Measurements from ENCODE around the gene SDF4.
"Not testable (repeated sequence)": the region's sequence is repeated elsewhere in the genome, so short reads cannot be mapped to it uniquely, and the experiment has no call there.

SDF4 gene

DNA sequence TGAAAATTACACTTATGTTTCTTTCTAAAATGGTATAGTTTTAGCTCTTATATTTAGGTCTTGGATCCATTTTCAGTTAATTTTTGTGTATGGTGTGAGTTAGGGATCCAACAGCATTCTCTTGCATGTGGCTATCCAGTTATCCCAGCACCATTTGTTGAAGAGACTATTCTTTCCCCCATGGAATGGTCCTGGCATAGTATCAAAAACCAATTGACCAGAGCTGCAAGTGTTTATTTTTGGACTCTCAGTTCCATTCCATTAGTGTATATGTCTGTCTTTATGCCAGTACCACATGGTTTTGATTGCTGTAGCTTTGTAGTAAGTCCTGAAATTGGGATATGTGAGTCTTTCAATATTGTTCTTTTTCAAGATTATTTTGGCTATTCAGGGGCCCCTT is 43.9 kb downstream of the SDF4 start:
- in situ Hi-C loops (cut with MboI; ENCODE audit: low pct_unique_long_range_greater_than_20kb, low sequenced_read_pairs): no loop called here
- DNase-seq: no peak

DNA sequence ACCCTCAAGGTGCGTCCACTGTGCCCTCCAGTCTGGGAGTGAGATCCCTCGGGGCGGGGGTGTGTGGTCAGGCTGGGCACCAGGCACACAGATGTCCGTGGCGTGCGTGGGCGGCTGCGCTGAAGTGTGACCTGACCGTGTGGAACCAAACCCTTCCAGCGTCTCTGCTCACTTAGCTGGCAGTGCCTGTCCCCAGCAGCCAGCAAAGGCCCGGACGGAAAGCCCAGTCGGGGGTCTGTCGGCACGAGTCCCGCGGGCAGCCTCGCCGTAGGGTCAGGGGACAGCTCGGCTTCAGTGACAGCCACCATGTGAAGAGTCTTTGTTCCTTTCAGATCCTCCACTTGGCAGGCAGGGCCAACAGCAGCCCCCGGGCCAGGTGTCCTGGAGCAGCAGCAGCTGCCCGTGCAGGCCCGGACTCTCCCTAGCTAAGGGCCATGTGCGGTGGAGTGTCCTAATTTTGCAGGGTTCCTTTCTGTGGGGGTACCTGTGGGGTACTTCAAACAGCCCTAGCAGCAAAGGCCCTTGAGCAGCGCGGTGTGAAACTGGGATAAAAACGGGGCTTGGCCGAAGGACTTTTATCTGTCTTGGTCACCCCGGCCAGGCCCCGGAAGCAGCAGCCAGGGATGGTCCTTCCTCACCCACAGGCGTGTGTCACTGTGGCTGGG is 46.6 kb downstream of the SDF4 start:
- in situ Hi-C loops (cut with MboI; ENCODE audit: low pct_unique_long_range_greater_than_20kb, low sequenced_read_pairs): no loop called here
- no peak for DNase-seq

DNA sequence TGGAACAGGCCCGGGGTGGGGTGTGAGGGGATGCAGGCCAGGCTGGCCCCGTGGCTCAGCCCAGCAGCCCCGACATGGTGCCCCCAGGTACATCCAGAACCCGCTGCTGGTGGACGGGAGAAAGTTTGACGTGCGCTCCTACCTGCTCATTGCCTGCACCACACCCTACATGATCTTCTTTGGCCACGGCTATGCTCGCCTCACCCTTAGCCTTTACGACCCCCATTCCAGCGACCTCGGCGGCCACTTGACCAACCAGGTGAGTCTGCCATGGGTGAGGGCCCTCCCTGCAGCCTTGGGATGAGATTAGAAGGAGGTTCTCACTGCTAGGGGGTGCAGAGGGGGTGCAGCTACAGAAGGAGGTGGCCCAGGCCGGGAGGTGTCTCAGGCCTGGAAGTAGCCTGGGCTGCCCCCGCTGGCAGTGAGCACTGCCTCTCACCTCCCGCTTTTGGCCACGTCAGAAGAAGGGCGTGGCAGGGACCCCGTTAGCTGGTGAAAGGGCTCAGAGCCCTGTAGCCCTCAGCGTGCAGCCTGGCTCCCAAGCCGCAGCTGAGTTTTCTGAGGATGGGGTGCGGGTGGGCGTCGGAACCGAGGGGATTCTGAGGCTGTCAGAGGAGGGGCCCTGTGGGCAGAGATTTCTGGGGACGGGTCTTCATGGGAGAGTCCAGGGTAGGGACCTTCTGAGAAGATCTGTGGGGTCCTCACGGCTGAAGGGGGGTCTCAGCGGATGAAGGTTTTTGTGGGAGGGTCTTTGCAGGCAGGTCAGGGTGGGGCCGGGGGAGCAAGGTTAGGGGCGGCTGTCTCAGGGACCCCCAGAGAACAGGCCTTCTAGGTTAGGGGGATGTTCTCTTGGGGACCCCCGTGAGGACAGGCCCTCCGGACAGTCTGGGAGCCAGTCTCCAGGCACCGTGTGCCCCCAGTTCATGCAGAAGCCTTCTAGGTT is 47.7 kb downstream of the SDF4 start:
- in situ Hi-C loops (cut with MboI; ENCODE audit: low pct_unique_long_range_greater_than_20kb, low sequenced_read_pairs): no loop called here
- DNase-seq: no peak

DNA sequence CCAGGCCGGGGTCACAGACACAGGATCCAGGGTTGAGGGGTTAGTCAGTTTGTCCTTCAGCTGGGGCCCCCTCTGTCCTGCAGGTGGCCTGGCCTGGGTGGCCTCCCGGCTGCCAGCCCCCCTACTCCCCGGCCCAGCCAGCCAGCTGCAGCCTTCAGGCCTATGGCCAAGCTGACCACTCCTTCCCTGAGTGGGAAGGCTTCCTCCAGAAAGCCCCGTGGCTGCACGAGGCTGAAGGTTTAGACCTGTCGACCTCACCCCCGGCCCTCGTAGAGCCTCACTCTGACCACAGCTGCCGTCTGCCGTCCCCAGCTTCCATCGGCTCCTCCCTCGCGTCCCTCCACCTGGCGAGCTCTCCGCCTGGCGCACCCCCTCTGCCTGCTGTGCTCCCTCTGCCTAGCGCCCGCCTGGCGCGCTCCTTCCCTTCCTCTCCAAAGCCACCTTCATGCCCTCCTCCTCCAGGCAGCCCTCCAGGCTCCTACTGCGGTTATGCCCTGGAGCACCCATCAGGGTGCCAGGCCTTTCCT is 48.5 kb downstream of the SDF4 start:
- DNase-seq: no peak
- in situ Hi-C loops (cut with MboI; ENCODE audit: low pct_unique_long_range_greater_than_20kb, low sequenced_read_pairs): no loop called here

DNA sequence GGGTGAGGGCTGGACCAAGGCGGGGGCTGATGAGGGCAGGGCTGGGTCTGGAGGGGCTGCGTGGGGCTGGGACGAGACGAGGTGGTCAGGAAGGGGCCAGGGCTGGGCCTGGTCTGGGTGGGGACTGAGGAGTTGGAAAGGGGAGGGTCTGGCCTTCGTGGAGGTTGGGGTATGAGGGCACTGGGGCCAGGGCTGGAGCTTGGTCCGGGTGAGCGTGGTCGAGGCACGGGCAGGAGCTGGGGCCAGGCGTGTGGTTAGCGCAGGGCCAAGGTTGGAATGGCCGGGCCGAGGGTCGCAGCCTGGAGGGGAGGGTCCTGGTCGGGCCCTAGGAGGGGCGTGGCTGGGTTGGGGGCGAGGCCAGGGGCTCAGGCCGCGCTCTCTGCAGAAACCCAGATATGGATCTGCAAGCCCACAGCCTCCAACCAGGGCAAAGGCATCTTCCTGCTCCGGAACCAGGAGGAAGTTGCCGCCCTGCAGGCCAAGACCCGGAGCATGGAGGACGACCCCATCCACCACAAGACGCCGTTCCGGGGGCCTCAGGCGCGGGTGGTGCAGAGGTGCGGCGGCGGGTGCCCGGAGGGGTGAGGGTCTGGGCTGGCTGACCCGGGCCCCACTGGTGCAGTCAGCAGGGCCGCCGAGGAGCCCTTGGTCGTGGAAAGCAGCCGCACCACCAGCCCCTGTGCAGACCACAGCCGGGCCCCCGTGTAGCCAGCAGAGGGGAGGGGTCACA is 49.1 kb downstream of the SDF4 start:
- no peak for DNase-seq
- in situ Hi-C loops (cut with MboI; ENCODE audit: low pct_unique_long_range_greater_than_20kb, low sequenced_read_pairs): no loop called here

DNA sequence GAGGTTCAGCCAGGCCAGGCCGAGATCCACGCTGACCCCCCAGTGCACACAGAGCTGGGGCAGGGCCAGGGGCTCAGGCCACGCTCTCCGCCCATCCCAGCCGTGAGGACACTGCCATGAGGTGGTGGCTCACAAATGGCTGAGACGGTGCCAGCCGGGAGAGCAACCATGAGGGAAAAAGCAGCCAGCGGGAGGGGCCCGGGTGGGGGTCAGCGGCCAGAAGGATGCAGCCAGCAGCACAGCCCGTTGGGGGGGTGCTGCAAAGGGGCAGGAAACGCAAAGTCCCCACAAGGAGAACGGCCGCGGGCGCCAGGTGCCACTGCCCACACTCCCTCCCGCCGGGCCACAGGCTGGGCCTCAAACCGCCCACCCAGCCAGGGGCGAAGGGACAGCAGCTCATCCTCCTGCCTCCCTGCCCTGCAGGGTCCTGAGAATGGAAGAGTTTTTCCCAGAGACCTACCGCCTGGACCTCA is 49.8 kb downstream of the SDF4 start:
- DNase-seq: no peak
- in situ Hi-C loops (cut with MboI; ENCODE audit: low pct_unique_long_range_greater_than_20kb, low sequenced_read_pairs): no loop called here

DNA sequence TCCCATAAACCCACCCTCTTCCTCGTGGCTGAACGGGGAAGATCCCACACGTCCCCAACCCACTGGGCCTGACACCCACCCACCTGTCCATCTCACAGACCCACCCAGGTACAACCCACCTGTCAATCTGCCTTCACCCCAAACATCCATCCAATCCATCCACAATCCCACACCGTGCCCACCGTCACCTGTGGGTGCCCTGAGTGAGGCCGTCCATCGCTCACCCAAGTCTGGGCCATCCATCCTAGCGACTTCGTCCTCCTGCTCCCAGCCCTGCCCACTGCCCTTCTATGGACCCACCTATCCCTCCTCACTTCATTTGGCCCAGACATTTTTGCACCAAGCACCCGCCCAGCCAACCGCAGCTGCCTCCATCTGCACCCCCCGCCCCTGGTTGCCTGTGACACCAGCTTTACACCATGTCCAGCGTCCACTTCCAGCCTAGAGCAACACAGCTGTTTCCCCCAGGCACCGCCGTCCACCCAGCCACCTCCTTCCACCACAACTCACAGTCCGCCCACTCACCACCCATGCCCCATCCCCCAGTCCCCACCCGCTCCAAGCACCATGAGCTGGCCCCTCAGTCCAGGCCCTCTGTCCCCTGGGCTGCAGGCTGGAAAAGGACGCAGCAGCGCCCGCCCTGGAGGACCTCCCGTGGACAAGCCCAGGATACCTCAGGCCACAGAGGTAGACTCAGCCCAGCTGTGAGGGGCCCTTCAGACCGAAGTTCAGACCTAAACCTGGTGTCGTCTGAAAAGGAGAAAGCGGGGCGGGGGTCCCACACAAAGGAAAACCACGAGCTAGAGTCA is 50.5 kb downstream of the SDF4 start:
- no peak for DNase-seq
- in situ Hi-C loops (cut with MboI; ENCODE audit: low pct_unique_long_range_greater_than_20kb, low sequenced_read_pairs): no loop called here

DNA sequence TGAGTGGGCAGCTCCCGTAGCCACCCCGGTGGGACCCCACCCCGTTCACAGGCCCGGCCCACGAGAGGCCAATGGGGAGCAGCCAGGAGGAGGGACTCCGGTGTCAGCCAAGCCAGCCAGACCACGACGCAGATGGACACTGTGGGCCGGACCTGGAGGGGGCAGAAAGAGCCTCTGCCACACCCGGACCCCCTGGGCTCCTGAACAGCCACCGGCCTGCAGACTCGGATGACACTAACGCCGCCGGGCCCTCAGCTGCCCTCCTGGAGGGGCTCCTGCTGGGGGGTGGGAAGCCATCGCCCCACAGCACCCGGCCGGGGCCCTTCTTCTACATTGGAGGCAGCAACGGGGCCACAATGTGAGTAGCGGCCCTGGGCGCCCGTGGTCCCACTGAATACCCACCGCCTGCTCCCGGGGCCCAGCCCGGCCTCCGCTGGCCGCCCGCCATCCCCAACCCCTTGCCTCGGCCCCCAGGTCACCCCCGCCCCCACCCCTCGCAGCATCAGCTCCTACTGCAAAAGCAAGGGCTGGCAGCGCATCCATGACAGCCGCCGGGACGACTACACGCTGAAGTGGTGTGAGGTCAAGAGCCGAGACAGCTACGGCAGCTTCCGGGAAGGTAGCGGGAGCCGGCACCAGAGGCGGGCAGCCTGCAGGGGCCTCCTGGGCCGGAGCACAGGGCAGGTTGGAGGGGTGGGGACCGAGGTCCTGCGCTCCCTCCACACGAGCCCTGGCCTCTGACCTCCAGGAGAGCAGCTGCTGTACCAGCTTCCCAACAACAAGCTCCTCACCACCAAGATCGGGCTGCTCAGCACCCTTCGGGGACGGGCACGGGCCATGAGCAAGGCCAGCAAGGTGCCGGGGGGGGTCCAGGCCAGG is 51.6 kb downstream of the SDF4 start:
- in situ Hi-C loops (cut with MboI; ENCODE audit: low pct_unique_long_range_greater_than_20kb, low sequenced_read_pairs): no loop called here
- DNase-seq: no peak

DNA sequence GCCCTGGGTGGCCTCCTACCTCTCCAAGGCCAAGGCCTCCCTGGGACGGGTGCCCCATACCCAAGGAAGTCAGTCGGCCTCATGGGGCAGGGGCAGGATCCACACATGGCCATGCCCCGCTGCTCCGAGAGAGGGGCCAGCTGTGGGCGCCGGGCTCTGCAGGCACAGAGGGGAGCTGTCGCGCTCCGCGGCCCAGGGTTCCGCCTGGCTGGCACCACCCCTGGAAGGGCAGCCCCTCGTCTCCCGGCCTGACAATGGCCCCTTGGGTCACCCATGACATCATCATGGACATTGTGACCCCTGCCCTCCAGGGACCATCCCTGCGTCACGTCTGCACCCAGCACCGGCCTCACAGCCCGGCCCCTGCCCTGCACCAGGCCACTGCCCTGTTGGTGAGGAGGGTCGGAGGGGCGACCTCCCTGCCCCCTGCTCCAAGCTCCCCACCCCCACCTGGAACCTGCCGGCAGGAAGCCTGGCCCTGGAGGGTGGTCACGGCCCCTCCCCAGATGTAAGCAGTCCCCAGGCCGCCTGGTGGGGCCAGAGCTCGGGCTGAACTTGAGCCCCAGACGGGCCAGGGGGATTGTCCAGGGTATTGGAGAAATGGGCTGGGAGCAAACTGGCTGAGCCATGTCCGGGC is 52.3 kb downstream of the SDF4 start:
- in situ Hi-C loops (cut with MboI; ENCODE audit: low pct_unique_long_range_greater_than_20kb, low sequenced_read_pairs): no loop called here
- no peak for DNase-seq

DNA sequence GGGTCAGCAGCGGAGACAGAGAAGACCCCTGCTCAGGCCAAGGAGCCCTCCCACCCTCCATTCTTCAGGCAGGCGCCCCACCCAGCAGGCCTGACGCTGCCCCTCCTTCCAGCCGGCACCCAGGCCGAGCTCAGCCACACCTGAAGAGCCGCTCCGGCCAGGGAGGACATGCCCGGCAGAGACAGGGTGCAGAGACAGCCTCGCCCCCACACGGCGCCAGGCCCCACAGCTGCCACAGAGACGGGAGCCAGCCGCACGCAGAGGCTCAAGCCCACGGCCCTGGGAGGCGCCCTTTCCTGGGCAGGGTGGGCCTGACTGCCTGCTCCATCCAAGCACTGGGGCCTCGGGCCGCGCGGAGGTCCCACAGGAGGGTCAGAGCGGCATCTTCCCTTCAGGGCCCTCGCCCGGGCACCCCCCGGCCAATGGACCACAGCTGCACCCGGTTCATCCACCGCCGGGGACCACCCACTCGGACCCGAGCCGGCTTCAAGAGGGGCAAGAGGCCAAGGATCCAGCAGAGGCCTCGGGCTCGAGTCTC is 52.9 kb downstream of the SDF4 start:
- in situ Hi-C loops (cut with MboI; ENCODE audit: low pct_unique_long_range_greater_than_20kb, low sequenced_read_pairs): no loop called here

DNA sequence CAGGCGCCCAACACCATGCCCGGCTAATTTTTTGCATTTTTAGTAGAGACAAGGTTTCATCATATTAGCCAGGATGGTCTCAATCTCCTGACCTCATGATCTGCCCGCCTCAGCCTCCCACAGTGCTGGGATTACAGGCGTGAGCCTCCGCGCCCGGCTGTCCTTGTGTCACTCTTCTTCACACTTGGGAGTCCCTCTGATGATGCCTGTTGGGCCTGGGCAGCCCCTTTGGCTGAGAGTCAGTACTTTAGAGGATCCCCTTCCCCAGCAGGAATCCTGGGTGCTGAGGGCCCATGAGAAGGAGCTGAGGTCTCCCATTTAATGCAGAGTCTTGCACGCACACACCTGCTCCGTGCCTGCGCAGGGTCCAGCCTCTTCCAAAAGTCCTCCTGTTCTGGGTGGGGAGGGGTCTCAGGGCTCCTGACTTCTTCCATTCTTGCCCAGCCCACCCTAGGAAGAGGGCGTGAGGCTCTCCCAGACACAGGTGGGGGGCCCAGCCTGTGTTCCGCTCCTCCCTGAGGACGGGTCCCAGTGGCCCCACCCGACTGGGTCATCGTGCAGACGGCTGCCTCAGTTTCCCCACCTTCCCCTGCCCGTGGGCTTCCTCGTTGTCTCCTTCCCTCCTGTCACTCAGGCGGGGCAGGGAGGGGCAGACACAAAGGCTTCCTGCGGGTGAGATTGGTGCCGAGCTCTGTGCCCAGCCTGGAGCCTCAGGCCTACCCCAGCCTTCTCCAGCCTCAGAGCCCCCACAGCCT is 54.2 kb downstream of the SDF4 start:
- in situ Hi-C loops (cut with MboI; ENCODE audit: low pct_unique_long_range_greater_than_20kb, low sequenced_read_pairs): no loop called here
- no peak for DNase-seq

More for the DNA sequence above, 52.9 kb downstream of the SDF4 start:
- no peak for DNase-seq

DNA sequence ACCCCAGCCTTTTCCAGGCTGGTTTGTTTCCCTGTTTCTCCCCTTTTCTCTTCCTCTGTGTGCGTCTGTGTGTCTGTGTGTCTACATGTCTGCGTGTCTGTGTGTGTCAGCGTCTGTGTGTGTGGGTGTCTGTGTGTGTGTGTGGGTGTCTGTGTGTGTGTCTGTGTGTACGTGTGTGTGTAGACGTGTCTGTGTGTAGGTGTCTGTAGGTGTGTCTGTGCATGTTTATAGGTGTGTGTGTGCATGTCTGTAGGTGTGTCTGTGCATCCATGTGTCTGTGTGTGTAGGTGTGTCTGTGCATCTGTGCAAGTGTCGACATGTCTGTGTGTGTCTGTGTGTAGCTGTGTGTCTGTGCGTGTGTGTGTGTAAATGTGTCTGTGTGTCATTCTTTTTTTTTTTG is 54.9 kb downstream of the SDF4 start:
- no peak for DNase-seq
- in situ Hi-C loops (cut with MboI; ENCODE audit: low pct_unique_long_range_greater_than_20kb, low sequenced_read_pairs): no loop called here

DNA sequence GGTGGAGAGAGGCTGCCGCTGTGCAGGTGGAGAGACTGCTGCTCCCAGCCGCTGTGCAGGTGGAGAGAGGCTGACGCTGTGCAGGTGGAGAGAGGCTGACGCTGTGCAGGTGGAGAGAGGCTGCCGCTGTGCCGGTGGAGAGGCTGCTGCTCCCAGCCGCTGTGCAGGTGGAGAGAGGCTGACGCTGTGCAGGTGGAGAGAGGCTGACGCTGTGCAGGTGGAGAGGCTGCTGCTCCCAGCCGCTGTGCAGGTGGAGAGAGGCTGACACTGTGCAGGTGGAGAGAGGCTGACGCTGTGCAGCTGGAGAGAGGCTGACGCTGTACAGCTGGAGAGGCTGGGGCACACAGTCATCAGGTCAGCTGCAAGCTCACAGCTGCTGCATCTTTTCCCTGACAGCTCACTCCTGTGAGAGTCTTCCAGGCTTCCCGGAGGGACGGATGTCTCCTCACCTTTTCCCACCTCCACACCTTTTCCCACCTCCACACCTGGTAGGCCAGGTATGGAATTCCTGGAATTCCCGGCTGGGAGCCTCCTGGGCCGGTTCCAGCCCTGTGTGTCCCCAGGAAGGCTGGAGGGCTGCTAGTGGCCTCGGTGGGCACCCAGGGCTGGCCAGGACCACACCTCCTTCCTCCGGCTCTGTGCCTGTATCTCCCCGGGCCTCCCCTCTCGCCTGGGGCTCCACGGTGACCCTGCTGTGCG is 55.6 kb downstream of the SDF4 start:
- in situ Hi-C loops (cut with MboI; ENCODE audit: low pct_unique_long_range_greater_than_20kb, low sequenced_read_pairs); DNase-seq: not testable (repeated sequence)

DNA sequence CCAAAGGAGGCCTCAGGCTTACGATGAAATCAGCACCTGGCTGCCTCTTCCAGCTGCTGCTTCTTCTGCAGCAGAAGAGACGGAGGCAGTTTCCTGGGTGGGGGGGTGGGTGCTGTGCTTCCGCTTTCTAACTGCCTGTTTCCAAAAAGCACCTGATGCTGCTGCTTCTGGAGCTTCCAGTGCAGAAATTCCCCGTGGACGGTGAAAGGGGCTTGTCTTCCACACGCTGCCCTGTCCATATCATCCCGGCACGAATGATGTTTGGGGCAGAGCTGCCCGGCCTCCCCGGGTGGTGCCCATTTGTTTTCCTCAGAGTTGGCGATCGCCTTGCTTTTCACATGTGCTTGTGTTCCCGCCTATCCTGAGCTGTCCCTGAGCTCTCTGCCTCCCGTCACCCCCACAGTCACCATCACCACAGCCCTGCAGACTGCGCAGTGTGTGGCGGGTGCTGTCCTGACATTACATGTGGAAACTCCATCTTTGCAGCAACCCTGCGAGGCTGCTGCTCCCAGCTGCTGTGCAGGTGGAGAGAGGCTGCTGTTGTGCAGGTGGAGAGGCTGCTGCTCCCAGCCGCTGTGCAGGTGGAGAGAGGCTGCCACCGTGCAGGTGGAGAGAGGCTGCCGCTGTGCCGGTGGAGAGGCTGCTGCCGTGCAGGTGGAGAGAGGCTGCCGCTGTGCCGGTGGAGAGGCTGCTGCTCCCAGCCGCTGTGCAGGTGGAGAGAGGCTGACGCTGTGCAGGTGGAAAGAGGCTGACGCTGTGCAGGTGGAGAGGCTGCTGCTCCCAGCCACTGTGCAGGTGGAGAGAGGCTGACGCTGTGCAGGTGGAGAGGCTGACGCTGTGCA is 56.4 kb downstream of the SDF4 start:
- in situ Hi-C loops (cut with MboI; ENCODE audit: low pct_unique_long_range_greater_than_20kb, low sequenced_read_pairs): no loop called here
- DNase-seq: no peak

DNA sequence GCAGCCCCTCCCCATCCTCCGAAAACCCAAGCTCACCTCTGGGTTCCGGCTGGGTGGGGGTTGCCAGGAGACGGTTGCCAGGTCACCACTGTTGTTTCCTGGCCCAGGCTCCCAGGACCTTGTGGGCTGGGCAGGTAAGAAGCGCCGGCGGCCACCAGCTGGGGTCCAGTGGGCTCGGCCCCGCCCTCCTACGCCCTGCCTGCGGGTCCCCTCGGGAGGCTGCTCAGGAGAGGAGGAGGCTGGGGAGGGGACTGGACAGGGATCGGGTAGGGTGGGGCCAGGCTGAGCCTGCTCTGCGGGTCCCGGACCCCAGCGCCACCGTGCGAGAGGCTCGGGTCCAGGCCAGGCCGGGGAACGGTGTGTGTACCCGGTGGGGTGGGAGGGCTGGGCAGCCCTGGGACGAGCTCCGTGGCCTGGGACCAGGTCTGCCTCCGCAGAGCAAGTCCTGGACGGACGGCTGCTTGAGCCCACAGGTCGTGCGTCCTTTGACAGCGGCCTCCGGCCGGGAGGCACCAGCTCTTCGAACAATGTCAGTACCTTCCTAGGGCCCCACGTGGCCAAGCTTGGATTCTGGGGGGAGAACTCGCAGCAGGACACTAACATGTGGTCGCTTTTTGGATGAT is 57.9 kb downstream of the SDF4 start, which contains the start of gene TTLL10:
TTLL10 (plus strand) TSS at position 88 of the 623 bp plus-strand sequence. CDS start 5,336 bp downstream, outside the sequence.
- in situ Hi-C loops (cut with MboI; ENCODE audit: low pct_unique_long_range_greater_than_20kb, low sequenced_read_pairs): no loop called here
- no peak for DNase-seq

All from KBM-7 (cell line).